ENCODE measurements around the gene SDK1.

SDK1 gene

DNA sequence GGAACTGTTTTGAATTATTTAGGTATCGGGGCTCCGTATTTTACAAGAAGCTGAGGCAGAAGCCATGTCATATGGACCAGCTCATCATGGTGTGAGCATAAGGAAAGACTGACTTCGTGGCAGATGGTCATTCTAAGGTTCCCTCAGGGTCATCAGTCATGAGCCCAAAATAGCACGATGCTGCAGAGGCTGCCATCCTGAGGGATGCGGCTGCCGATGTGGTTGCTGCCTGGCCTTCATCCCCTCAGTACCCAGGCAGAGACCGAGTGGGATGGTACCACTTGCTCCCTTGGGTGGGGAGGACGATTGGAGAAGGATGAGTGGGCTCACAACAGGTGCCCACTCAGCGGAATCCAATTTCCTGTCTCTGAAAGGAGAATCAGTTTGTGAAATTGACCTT, 490.3 kb downstream of the SDK1 start:
- Histone ChIP-seq H3K27ac (ENCODE audit: low read depth, low read length) (no peak overlapping the region), H3K4me2 (ENCODE audit: low read length) (no peak overlapping the region), H4K20me1 (ENCODE audit: control insufficient read depth, insufficient read depth, low read depth, low read length) (no peaks in the 10 kb centered on the region)

DNA sequence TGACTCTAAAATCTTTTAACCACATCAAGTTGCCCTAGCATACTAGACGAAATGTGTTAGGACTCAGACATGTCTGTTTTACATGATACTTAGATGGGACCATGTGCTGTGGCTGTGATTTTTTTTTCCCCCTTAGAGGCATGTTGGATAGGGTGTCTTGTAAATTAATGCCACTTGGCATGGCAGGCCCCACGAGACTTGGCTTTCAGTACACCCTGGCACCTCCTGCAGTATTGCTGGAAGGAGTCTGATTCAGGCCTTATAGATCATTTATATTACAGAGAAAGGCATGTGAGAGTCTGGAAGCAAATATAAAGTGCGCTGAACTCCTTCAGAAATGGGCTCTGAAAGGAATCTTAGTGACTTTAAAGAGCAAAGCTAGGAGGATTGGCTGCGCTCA, 494.1 kb downstream of the SDK1 start:
- no peak overlapping the region for H3K4me3 ChIP-seq (ENCODE audit: low read length)
- no peaks in the 10 kb centered on the region for H3F3A ChIP-seq (ENCODE audit: control insufficient read depth, insufficient read depth)
- no peaks in the 10 kb centered on the region for H3K4me1 ChIP-seq (ENCODE audit: control insufficient read depth, low read length)
- H3K27me3 ChIP-seq (ENCODE audit: control insufficient read depth, low read length), result no peaks in the 10 kb centered on the region
- H3K9me3 ChIP-seq (ENCODE audit: control insufficient read depth, insufficient read depth, low read length), result no peaks in the 10 kb centered on the region
- TF ChIP-seq CTCF (IDR thresholded peaks at IDR 0.05; ENCODE audit: low read depth, low read length, poor library complexity, severe bottlenecking) (no peak), EZH2phosphoT487 (IDR thresholded peaks at IDR 0.05; ENCODE audit: borderline replicate concordance, low read length) (no peak)
- H3K27ac ChIP-seq (ENCODE audit: low read depth, low read length), result no peak overlapping the region
- H3K36me3 ChIP-seq (ENCODE audit: control insufficient read depth, low read length), result no peaks in the 10 kb centered on the region
- no peaks in the 10 kb centered on the region for H3K79me2 ChIP-seq (ENCODE audit: control insufficient read depth, low read length)
- no peak overlapping the region for H3K4me2 ChIP-seq (ENCODE audit: low read length)
- H3K9me2 ChIP-seq (replicated peaks; ENCODE audit: control insufficient read depth, low read length), result no peaks in the 10 kb centered on the region
- no peaks in the 10 kb centered on the region for H4K20me1 ChIP-seq (ENCODE audit: control insufficient read depth, insufficient read depth, low read depth, low read length)

More for the DNA sequence above, 490.3 kb downstream of the SDK1 start:
- Histone ChIP-seq H3K79me2 (ENCODE audit: control insufficient read depth, low read length) (no peaks in the 10 kb centered on the region), H3K36me3 (ENCODE audit: control insufficient read depth, low read length) (no peaks in the 10 kb centered on the region), H3K4me1 (ENCODE audit: control insufficient read depth, low read length) (no peaks in the 10 kb centered on the region), H3K4me3 (ENCODE audit: low read length) (no peak overlapping the region), H3F3A (ENCODE audit: control insufficient read depth, insufficient read depth) (no peaks in the 10 kb centered on the region), H3K27me3 (ENCODE audit: control insufficient read depth, low read length) (no peaks in the 10 kb centered on the region), H3K9me2 (replicated peaks; ENCODE audit: control insufficient read depth, low read length) (no peaks in the 10 kb centered on the region), H3K9me3 (ENCODE audit: control insufficient read depth, insufficient read depth, low read length) (no peaks in the 10 kb centered on the region)
- TF ChIP-seq CTCF (IDR thresholded peaks at IDR 0.05; ENCODE audit: low read depth, low read length, poor library complexity, severe bottlenecking), result no peak
- TF ChIP-seq EZH2phosphoT487 (IDR thresholded peaks at IDR 0.05; ENCODE audit: borderline replicate concordance, low read length), result no peak

- Histone ChIP-seq H3K9me3 (ENCODE audit: control insufficient read depth, insufficient read depth, low read length) (no peaks in the 10 kb centered on the region), H3K27ac (ENCODE audit: low read depth, low read length) (no peak overlapping the region), H3K9me2 (replicated peaks; ENCODE audit: control insufficient read depth, low read length) (no peaks in the 10 kb centered on the region), H3K36me3 (ENCODE audit: control insufficient read depth, low read length) (no peaks in the 10 kb centered on the region), H3K27me3 (ENCODE audit: control insufficient read depth, low read length) (no peaks in the 10 kb centered on the region), H3K4me1 (ENCODE audit: control insufficient read depth, low read length) (no peaks in the 10 kb centered on the region), H3K4me2 (ENCODE audit: low read length) (no peak overlapping the region), H3F3A (ENCODE audit: control insufficient read depth, insufficient read depth) (no peaks in the 10 kb centered on the region), H4K20me1 (ENCODE audit: control insufficient read depth, insufficient read depth, low read depth, low read length) (no peaks in the 10 kb centered on the region), H3K4me3 (ENCODE audit: low read length) (no peak overlapping the region), H3K79me2 (ENCODE audit: control insufficient read depth, low read length) (no peaks in the 10 kb centered on the region)
- TF ChIP-seq CTCF (IDR thresholded peaks at IDR 0.05; ENCODE audit: low read depth, low read length, poor library complexity, severe bottlenecking) (no peak), EZH2phosphoT487 (IDR thresholded peaks at IDR 0.05; ENCODE audit: borderline replicate concordance, low read length) (no peak)
Observed at GRCh38 chr7:3795781-3796180, 494.7 kb downstream of the SDK1 start.

DNA sequence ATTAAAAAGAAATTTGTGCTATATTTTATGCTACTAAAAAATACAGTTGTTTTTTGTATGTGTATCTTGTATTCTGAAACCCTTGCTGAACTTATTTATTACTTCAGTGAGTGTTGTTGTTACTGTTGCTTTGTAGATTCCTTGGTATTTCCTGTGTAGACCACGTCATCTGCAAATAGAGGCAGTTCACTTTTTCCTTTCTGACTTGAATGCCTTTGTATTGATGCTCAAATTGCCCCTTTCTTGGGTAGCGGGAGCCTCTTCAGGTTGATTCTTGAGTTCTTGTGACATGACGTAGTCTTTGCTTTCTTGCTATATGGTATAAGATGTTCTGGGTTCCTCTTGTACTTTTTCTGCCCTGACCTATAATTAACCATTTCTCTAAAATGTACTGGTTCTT, 504.1 kb downstream of the SDK1 start:
- Histone ChIP-seq H3K4me3 (ENCODE audit: low read length) (no peak overlapping the region), H3K9me3 (ENCODE audit: control insufficient read depth, insufficient read depth, low read length) (no peaks in the 10 kb centered on the region), H3K79me2 (ENCODE audit: control insufficient read depth, low read length) (no peaks in the 10 kb centered on the region), H4K20me1 (ENCODE audit: control insufficient read depth, insufficient read depth, low read depth, low read length) (no peaks in the 10 kb centered on the region), H3K27ac (ENCODE audit: low read depth, low read length) (no peak overlapping the region), H3K4me2 (ENCODE audit: low read length) (no peak overlapping the region), H3K27me3 (ENCODE audit: control insufficient read depth, low read length) (no peaks in the 10 kb centered on the region), H3K9me2 (replicated peaks; ENCODE audit: control insufficient read depth, low read length) (no peaks in the 10 kb centered on the region), H3K4me1 (ENCODE audit: control insufficient read depth, low read length) (no peaks in the 10 kb centered on the region), H3K36me3 (ENCODE audit: control insufficient read depth, low read length) (no peaks in the 10 kb centered on the region), H3F3A (ENCODE audit: control insufficient read depth, insufficient read depth) (no peaks in the 10 kb centered on the region)
- TF ChIP-seq EZH2phosphoT487 (IDR thresholded peaks at IDR 0.05; ENCODE audit: borderline replicate concordance, low read length) (no peak), CTCF (IDR thresholded peaks at IDR 0.05; ENCODE audit: low read depth, low read length, poor library complexity, severe bottlenecking) (no peak)

All from DOHH2 (cell line).